22Rv1 (cell line): ENCODE measurements around the gene HAUS6.

Source experiments
- H3K27ac ChIP-seq: fragments of 450-650 bp; 2 replicates; pipeline ENCODE4 v1.5.1; 2017
- ZFX ChIP-seq: fragments of 450-650 bp; IDR thresholded peaks from 2 replicates; pipeline ENCODE4 v1.6.1; 2017; ENCODE audit warnings: antibody characterized with exemption, borderline replicate concordance
- TF ChIP-seq, protein P1 (sequence below): fragments of 450-650 bp; IDR thresholded peaks from 2 replicates; pipeline ENCODE4 v1.5.1; 2017; ENCODE audit warnings: mild to moderate bottlenecking

The HAUS6 gene

DNA sequence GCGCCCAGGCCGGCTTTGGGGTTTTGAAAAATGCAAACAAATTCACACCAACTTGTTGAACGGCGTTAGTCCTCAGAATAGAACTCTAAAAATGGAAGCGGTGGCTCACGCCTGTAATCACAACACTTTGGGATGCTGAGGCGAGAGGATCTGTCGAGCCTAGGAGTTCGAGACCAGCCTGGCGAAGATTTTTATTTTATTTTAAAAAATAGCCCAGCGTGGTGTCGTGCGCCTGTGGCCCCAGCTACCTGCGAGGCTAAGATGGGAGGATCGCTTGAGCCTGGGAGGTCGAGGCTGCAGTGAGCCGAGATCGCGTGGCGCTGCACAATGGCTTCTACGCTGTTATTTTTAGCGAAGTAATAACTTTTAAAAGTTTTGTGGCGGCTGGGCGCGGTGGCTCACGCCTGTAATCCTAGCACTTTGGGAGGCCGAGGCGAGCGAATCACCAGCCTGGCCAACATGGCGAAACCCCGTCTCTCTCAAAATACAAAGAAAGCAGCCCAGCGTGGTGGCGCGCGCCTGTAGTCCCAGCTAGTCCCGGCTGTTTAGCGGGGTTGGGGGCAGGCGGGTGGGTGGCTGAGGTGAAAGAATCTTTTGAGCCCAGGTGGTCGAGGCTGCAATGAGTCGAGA is 25.3 kb upstream of the HAUS6 start:
- peak overlapping the region; percentile 40 for H3K27ac ChIP-seq
- no peak for TF ChIP-seq ZFX
- TF ChIP-seq, protein P1, sequence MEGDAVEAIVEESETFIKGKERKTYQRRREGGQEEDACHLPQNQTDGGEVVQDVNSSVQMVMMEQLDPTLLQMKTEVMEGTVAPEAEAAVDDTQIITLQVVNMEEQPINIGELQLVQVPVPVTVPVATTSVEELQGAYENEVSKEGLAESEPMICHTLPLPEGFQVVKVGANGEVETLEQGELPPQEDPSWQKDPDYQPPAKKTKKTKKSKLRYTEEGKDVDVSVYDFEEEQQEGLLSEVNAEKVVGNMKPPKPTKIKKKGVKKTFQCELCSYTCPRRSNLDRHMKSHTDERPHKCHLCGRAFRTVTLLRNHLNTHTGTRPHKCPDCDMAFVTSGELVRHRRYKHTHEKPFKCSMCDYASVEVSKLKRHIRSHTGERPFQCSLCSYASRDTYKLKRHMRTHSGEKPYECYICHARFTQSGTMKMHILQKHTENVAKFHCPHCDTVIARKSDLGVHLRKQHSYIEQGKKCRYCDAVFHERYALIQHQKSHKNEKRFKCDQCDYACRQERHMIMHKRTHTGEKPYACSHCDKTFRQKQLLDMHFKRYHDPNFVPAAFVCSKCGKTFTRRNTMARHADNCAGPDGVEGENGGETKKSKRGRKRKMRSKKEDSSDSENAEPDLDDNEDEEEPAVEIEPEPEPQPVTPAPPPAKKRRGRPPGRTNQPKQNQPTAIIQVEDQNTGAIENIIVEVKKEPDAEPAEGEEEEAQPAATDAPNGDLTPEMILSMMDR: no peak

DNA sequence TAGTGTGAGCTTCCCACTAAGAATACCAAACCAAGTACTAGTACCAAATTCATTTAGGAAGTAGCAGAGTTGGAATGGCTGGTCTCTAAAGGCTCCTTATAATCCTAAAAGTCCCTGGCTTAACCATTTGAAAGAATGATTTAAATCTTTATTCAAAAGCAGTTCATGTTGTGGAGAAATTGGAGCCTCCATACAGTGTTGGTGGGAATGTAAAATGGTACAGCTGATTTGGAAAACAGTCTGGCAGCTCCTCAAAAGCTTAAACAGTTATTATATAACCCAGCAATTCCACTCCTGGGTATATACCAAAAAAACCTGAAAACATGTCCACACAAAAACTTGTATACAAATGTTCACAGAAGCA is 21.7 kb upstream of the HAUS6 start:
- TF ChIP-seq, protein P1: no peak
- no peak for TF ChIP-seq ZFX
- no peak overlapping the region for H3K27ac ChIP-seq

DNA sequence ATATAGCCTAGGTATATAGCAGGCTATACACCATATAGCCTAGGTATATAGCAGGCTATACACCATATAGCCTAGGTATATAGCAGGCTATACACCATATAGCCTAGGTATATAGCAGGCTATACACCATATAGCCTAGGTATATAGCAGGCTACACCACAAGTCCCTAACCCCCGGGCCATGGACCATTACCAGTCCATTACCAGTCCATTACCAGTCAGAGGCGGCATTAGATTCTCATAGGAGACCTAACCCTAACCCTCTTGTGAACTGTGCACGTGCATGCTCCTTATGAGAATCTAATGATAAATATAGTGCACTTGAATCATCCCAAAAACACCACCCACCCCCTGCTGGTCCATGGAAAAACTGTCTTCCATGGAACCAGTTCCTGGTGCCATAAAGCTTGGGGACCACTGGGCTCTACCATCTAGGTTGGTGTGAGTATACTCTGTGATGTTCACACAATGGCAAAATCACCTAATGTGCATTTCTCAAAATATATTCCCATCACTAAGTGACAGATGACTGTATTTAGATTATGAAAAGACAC is 19.9 kb upstream of the HAUS6 start:
- TF ChIP-seq, protein P1: no peak
- no peak for TF ChIP-seq ZFX
- no peak overlapping the region for H3K27ac ChIP-seq

DNA sequence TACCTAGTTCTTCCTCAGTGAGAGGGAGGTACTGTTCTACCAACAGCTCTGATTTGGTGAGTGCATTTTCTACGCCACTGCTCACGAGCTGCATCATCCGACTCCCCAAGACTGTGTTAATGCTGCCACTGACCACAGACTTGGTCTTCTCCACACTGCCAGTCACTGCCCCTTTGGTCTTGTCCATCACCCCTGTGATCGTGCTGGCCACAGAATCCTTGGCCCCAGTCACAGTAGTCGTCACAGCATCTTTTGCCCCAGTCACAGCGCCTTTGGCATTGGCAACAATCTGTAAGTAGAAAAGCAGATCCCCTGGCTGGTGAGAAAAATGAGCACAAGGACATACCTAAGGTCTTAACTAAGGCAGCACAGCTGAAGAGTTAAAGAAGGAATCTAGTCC is 18.2 kb upstream of the HAUS6 start:
- TF ChIP-seq ZFX: no peak
- TF ChIP-seq, protein P1: no peak
- H3K27ac ChIP-seq: no peak overlapping the region

DNA sequence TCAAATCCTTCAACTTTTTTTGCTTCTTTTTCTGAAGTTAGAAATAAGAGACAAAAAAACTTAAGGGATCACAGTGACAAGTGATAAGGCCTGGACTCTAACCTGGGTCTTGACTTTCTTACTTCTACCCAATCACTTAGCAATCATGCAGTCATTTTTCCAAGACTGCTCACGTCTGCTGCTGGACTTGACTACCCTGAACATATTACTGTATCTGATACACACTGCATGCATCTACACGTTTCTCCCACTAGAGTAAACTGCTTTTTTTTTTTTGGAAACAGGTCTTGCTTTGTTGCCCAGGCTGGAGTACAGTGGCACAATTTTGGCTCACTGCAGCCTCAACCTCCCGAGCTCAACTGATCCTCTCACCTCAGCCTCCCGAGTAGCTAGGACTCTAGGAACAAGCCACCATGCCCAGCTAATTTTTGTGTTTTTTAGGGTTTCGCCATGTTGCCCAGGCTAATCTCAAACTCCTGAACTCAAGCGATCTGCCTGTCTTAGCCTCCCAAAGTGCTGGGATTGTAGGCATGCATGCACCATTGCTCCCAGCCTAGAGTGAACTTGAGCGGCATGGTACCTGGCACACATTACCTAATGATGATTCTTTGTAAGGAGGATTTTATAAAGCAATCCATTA is 17.2 kb upstream of the HAUS6 start:
- TF ChIP-seq, protein P1: no peak
- no peak for TF ChIP-seq ZFX
- H3K27ac ChIP-seq: no peak overlapping the region

DNA sequence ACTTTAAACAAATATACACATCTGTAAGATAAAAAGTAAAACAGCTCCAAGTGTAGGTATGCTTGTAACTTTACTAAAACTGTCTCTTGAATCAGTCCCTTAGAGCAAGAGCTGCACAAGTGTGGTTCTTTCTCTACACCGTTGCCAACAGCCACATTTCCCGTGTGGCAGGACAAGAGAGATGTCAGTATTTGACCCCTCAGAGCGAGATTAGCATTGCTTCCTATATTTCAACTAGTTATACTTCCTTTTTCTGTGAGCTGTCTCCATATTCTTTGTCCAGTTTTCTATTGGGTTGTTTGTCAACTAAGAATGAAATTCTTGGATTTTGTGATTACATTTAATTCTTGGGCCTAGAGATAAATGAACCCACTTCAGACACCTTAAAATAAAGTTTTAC is 16.5 kb upstream of the HAUS6 start:
- TF ChIP-seq, protein P1: no peak
- no peak for TF ChIP-seq ZFX
- H3K27ac ChIP-seq: no peak overlapping the region

DNA sequence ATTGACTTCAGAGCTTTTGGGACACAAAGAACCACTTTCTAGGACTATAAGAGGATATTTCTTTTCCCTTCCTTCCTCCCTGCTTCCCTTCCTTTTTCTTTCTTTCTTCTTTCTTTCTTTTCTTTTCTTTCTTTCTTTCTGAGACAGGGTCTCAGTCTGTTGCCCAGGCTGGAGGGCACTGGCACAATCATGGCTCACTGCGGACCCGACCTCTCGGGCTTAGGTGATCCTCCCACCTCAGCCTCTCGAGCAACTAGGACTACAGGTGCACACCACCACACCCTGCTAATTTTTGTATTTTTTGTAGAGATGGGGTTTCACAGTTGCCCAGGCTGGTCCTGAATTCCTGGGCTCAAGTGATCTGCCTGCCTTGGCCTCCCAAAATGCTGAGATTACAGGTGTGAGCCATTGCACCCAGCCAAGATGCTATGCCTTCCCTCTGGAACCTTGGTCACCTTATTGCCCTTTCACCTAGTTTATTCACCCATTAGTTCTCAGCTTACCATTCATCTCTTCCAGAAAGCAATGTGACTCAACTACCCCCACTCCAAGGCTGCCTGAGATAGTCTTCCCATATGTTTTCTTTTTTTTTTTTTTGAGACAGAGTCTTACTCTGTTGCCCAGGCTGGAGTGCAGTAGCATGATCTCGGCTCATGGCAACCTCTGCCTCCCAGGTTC is 14.5 kb upstream of the HAUS6 start:
- TF ChIP-seq ZFX: no peak
- TF ChIP-seq, protein P1: no peak
- H3K27ac ChIP-seq: no peak overlapping the region
